ENCODE measurements around the gene SPATA24. TPM values are rescaled to one million over a fixed set of nuclear protein-coding genes. Genes with fewer than 3 reads are reported as not detected.

Gene SPATA24
- total RNA-seq, 4 donors from 2014 or later = 0.85 to 2.2 TPM; not detected in 2

DNA sequence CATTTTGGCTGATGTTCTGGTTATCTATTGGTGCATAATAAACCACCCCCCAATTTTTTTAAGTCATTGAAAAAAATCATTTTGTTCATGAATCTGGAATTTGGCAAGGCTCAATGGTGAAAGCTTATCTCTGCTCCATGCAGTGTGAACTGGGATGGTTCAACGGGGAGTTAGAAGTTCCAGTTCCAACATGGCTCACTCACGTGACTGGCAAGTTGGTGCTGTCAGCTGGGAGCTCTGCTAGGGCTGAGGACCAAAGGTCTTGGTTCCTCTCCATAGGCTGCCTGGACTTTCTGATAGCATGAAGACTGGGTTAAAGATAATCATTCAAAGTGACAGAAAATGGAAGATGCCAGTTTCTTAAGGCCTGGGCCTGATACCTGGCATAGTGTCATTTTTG is 3.1 kb upstream of the SPATA24 start:
- TF ChIP-seq, protein P1, sequence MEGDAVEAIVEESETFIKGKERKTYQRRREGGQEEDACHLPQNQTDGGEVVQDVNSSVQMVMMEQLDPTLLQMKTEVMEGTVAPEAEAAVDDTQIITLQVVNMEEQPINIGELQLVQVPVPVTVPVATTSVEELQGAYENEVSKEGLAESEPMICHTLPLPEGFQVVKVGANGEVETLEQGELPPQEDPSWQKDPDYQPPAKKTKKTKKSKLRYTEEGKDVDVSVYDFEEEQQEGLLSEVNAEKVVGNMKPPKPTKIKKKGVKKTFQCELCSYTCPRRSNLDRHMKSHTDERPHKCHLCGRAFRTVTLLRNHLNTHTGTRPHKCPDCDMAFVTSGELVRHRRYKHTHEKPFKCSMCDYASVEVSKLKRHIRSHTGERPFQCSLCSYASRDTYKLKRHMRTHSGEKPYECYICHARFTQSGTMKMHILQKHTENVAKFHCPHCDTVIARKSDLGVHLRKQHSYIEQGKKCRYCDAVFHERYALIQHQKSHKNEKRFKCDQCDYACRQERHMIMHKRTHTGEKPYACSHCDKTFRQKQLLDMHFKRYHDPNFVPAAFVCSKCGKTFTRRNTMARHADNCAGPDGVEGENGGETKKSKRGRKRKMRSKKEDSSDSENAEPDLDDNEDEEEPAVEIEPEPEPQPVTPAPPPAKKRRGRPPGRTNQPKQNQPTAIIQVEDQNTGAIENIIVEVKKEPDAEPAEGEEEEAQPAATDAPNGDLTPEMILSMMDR (IDR thresholded peaks at IDR 0.05; ENCODE audit: low read depth) = no peak

DNA sequence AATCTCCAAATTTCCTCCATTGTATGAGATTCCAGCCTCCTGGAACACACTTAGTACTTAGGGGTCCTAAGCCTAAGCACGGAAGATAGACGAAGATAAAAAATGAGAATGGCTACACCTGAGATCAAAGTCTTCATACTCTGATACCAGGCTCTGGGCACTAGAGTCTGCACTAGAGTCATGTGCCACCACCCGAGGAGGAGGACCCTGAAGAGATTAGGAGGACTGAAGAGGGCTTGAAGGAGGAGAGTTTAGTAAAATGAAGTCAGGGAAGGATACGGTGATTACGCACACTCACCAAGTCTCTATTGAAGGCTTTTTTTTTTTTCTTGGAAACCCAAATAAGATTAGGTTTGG is 573 bp upstream of the SPATA24 start:
- TF ChIP-seq, protein P1 (IDR thresholded peaks at IDR 0.05; ENCODE audit: low read depth) = no peak

DNA sequence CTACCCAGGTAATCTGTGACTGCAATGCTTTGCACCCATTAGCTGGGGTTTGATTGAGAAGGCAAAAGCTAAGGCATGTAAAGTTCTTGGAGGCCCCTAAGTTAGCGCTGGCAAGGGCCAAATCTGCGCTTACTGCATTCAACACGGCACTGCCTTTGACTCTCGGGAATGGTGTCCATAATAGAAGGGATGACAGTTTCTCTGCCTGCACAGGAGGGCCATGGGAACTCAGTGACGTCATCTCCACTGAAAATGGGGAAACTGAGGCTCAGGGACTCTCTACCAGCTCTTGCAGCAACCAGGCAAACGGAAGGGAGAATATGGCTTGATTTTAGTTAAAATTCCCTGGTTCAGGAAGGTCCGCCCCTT is 487 bp downstream of the SPATA24 start:
- TF ChIP-seq, protein P1 (IDR thresholded peaks at IDR 0.05; ENCODE audit: low read depth) = no peak

DNA sequence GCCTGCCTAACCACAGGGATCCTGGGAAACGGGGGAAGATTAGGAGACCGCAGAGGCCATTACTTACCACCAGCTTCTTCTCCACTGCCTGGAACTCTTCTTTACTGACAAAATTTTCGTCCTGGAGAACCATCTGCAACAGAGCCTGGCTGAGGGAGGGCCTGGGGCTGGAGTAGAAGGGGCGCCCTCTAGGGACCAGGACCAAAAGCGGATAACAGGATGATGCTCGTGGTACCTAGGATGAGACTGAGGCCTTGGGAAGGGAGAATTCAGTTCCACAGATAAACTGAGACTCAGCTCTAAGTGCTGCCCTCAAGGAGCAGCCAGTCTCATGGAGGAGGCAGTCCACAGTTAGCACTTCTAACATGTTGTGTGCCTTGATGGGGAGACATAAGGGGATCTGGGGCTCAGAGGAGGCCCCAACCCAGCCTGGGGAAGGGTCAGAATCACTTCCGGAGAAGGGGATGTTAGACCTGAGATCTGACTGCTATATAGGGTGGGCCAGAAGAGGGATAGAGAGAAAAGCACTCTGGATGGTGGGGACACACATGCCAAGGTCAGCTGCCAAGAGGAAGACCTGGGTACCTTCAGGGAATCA is 1.2 kb downstream of the SPATA24 start:
- TF ChIP-seq, protein P1 (IDR thresholded peaks at IDR 0.05; ENCODE audit: low read depth) = no peak

DNA sequence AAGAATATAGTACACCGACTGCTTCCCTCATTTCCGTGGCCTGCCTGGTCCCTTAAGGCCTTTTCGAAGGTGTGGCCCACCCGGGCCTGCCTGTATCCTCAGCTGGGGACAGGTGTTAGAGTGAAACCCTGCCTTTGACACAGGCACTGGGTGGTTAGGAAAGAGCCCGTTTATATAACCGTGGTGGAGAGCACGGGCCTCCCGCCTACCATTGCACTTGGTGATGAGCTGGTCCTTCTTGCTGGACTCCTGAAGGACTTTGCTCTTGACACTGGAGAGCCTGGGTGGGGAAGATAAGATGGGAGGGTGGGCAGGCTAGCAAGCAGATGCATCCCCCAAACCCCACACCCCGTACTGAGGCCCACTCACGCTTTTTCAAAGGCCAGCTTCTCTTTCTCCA is 2.3 kb downstream of the SPATA24 start:
- TF ChIP-seq, protein P1 (IDR thresholded peaks at IDR 0.05; ENCODE audit: low read depth) = no peak

DNA sequence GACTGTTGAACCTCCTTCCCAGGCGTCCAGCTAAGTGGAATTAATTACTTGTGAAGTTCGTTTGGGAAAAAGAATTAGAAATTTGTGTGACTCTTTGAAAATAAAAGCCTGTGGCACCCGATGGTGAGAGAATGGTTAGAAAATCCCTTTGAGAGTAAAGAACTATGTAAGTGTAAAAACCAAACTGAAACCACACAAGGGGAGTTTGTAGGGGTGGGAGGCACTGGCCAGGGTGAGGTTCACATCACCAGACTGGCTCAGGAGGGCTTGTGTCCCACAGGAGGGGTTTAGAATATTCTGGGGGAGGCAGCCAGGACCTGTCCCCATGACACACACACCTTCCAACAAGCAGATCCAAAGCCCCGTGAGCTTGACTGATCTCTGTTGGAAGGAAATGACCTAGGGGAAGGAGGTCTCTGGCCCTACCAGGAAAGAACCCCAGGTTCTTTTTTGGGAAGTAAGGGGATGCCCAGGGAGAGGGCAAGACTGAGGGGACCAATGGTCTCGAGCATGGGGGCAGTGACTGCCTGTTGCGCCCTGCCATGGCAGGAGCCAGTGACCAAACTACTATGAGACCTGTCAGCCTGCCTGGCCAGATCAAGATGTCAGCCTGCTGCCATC is 4.3 kb downstream of the SPATA24 start:
- TF ChIP-seq, protein P1 (IDR thresholded peaks at IDR 0.05; ENCODE audit: low read depth) = no peak

DNA sequence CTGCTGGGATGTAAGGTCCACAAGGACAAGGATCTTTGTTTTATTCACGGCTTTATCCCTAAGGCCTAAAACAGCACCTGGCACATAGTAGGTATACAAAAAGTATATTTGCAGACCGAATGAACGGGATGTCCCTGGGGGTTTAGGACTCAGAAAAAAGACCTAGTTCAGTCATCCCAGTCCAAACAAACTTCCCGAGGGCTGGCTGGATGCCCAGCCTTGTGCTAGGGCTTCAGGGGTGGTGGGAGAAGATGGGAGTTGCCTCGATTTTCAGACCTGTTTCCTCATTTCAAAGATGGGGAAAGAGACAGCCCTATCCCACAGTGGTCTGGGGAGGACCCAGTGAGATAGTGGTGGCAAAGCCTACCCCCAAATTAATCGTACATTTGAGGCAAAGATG is 6.0 kb downstream of the SPATA24 start:
- TF ChIP-seq, protein P1 (IDR thresholded peaks at IDR 0.05; ENCODE audit: low read depth) = no peak

Measured in subcutaneous adipose tissue (tissue), 4 donors.